ENCODE results near the gene DGKI.

Gene DGKI

GRCh38 chr7:137403353-137403695 is 443.4 kb downstream of the DGKI start:
- TF ChIP-seq L3MBTL2 (conservative IDR thresholded peaks at IDR 0.05) (no peak), FOXM1 (IDR thresholded peaks at IDR 0.05; ENCODE audit: borderline replicate concordance) (no peak), FOXK2 (IDR thresholded peaks at IDR 0.05) (no peak), BHLHE40 (IDR thresholded peaks at IDR 0.05; ENCODE audit: borderline replicate concordance) (no peak), ZNF384 (IDR thresholded peaks at IDR 0.05) (no peak), HDGF (IDR thresholded peaks at IDR 0.05; ENCODE audit: borderline replicate concordance) (no peak), FOXA1 (IDR thresholded peaks at IDR 0.05) (no peak), CTBP1 (IDR thresholded peaks at IDR 0.05; ENCODE audit: borderline replicate concordance) (no peak), ELF4 (IDR thresholded peaks at IDR 0.05) (no peak)
- ChIA-PET POLR2A (no interaction called here), CTCF (no interaction called here)
- DNase-seq (ENCODE audit: extremely low spot score), result no peak

DNA sequence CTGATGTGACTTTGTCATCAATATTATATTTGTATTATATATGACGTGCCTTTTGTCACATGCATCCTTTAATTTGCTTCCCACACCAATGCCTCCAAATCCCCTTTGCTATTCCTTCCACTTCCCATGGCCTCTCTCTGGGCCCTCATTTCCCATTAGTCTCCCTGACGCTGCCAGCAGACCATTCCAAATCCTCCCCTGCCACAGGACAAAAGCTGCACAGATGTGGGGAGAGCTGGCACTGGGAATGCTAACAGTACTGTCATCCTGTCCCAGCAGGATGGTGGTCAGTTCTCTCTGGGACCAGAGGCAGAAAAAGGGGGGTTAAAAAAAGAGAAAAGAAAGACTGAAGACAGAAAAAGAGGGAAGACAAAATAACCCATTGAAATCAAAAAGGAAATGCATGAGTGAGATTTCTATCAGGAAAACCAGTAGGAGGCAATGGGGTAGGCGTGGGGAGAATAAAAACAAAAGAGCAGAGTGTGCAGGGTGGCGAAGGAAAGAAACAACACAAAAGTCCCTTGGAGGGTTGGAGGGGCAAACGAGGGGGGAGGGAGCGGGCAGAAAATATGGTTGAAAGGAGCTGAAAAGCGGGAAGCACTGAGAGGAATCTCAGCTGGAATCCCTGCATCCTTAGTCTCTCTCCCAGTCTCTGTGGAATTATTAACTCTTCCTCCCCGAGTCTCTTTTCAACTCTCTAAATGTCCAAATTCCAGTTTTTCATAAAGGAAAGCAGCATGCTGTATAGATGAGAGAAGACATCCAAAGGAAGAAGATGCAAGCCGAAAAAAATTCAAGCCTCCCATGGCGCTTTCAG is 444.0 kb downstream of the DGKI start:
- POLR2A ChIA-PET, result no interaction called here
- CTCF ChIA-PET, result no interaction called here
- TF ChIP-seq L3MBTL2 (conservative IDR thresholded peaks at IDR 0.05), result no peak
- no peak for TF ChIP-seq SUZ12 (IDR thresholded peaks at IDR 0.05)
- TF ChIP-seq ZNF384 (IDR thresholded peaks at IDR 0.05), result no peak
- TF ChIP-seq FOXK2 (IDR thresholded peaks at IDR 0.05), result no peak
- TF ChIP-seq HDGF (IDR thresholded peaks at IDR 0.05; ENCODE audit: borderline replicate concordance), result no peak
- TF ChIP-seq LEF1 (IDR thresholded peaks at IDR 0.05; ENCODE audit: borderline replicate concordance), result no peak
- no peak for TF ChIP-seq NFRKB (IDR thresholded peaks at IDR 0.05)
- TF ChIP-seq ELF4 (IDR thresholded peaks at IDR 0.05), result no peak
- no peak for TF ChIP-seq BHLHE40 (IDR thresholded peaks at IDR 0.05; ENCODE audit: borderline replicate concordance)
- no peak for TF ChIP-seq TARDBP (IDR thresholded peaks at IDR 0.05)
- no peak for TF ChIP-seq SP1 (IDR thresholded peaks at IDR 0.05)
- no peak for TF ChIP-seq CTBP1 (IDR thresholded peaks at IDR 0.05; ENCODE audit: borderline replicate concordance)
- no peak for TF ChIP-seq FOXM1 (IDR thresholded peaks at IDR 0.05; ENCODE audit: borderline replicate concordance)
- TF ChIP-seq FOXA1 (IDR thresholded peaks at IDR 0.05), result no peak
- TF ChIP-seq, protein P1, sequence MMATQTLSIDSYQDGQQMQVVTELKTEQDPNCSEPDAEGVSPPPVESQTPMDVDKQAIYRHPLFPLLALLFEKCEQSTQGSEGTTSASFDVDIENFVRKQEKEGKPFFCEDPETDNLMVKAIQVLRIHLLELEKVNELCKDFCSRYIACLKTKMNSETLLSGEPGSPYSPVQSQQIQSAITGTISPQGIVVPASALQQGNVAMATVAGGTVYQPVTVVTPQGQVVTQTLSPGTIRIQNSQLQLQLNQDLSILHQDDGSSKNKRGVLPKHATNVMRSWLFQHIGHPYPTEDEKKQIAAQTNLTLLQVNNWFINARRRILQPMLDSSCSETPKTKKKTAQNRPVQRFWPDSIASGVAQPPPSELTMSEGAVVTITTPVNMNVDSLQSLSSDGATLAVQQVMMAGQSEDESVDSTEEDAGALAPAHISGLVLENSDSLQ (IDR thresholded peaks at IDR 0.05), result no peak
- no peak for TF ChIP-seq ARNT (IDR thresholded peaks at IDR 0.05)
- no peak for DNase-seq (ENCODE audit: extremely low spot score)

- TF ChIP-seq FOXM1 (IDR thresholded peaks at IDR 0.05; ENCODE audit: borderline replicate concordance) (no peak), TARDBP (IDR thresholded peaks at IDR 0.05) (no peak), FOXK2 (IDR thresholded peaks at IDR 0.05) (no peak), LEF1 (IDR thresholded peaks at IDR 0.05; ENCODE audit: borderline replicate concordance) (no peak), BHLHE40 (IDR thresholded peaks at IDR 0.05; ENCODE audit: borderline replicate concordance) (no peak)
- TF ChIP-seq, protein P1 (IDR thresholded peaks at IDR 0.05), result no peak
- POLR2A ChIA-PET, result no interaction called here
- no peak for DNase-seq (ENCODE audit: extremely low spot score)
- CTCF ChIA-PET, result no interaction called here
These were observed 446.6 kb downstream of the DGKI start for GRCh38 chr7:137399827-137400823.

DNA sequence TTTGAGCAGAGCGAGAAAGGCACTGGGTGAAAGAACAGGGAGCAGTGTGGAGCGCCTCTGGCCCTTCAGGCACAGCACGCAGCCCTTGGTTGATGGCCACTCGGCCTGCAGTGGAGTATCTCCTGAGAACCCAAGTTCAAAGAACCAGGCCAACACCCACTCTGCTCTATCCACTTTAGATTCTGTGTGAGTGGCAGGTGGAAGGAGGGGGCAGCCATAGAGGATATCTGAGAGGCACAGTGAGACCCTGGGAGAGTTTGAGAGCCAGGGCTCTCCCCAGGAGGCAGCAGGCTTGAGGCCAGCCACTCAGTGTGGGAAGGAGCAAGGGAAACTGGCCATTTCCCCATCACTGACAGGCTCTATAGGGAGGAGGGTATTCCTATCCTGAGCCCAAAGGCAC is 450.7 kb downstream of the DGKI start:
- POLR2A ChIA-PET, result no interaction called here
- no peak for TF ChIP-seq LEF1 (IDR thresholded peaks at IDR 0.05; ENCODE audit: borderline replicate concordance)
- TF ChIP-seq BHLHE40 (IDR thresholded peaks at IDR 0.05; ENCODE audit: borderline replicate concordance), result no peak
- no peak for TF ChIP-seq FOXK2 (IDR thresholded peaks at IDR 0.05)
- TF ChIP-seq CTBP1 (IDR thresholded peaks at IDR 0.05; ENCODE audit: borderline replicate concordance), result no peak
- no peak for TF ChIP-seq L3MBTL2 (conservative IDR thresholded peaks at IDR 0.05)
- no peak for TF ChIP-seq FOXM1 (IDR thresholded peaks at IDR 0.05; ENCODE audit: borderline replicate concordance)
- no peak for TF ChIP-seq FOXA1 (IDR thresholded peaks at IDR 0.05)
- no peak for TF ChIP-seq TARDBP (IDR thresholded peaks at IDR 0.05)
- no peak for TF ChIP-seq SUZ12 (IDR thresholded peaks at IDR 0.05)
- no peak for TF ChIP-seq ARNT (IDR thresholded peaks at IDR 0.05)
- TF ChIP-seq, protein P1 (IDR thresholded peaks at IDR 0.05), result no peak
- no peak for TF ChIP-seq NFRKB (IDR thresholded peaks at IDR 0.05)
- TF ChIP-seq HDGF (IDR thresholded peaks at IDR 0.05; ENCODE audit: borderline replicate concordance), result no peak
- no peak for TF ChIP-seq ELF4 (IDR thresholded peaks at IDR 0.05)
- no peak for TF ChIP-seq SP1 (IDR thresholded peaks at IDR 0.05)
- TF ChIP-seq ZNF384 (IDR thresholded peaks at IDR 0.05), result no peak
- no peak for DNase-seq (ENCODE audit: extremely low spot score)
- CTCF ChIA-PET, result interaction anchor here (0.6 kb wide), 1 partner anchor 1204 kb away, joined by 3 read pairs; no protein-coding TSS in a partner anchor

DNA sequence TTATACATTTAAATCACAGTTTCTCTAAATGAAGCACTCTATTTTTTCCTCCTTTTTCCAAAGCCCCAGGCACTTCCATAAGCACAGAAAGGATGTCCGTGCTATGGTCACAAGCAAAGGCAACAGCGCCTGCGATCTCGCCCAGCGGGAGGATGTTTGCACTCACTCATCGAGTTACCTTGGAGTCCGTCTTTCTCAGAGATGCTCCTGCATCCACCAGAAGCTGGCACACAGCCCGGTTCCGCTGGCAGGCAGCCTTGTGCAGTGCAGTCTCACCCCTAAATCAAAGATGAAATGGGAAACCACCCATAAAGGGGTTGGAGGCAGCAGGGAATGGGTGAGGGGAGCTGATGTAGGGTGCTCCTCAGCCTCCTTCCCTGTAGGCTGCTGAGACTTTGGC is 451.4 kb downstream of the DGKI start:
- no peak for DNase-seq (ENCODE audit: extremely low spot score)
- POLR2A ChIA-PET, result no interaction called here
- CTCF ChIA-PET, result no interaction called here
- TF ChIP-seq HDGF (IDR thresholded peaks at IDR 0.05; ENCODE audit: borderline replicate concordance), result no peak
- TF ChIP-seq TARDBP (IDR thresholded peaks at IDR 0.05), result no peak
- no peak for TF ChIP-seq ARNT (IDR thresholded peaks at IDR 0.05)
- no peak for TF ChIP-seq CTBP1 (IDR thresholded peaks at IDR 0.05; ENCODE audit: borderline replicate concordance)
- TF ChIP-seq, protein P1 (IDR thresholded peaks at IDR 0.05), result no peak
- TF ChIP-seq ELF4 (IDR thresholded peaks at IDR 0.05), result no peak
- no peak for TF ChIP-seq BHLHE40 (IDR thresholded peaks at IDR 0.05; ENCODE audit: borderline replicate concordance)
- no peak for TF ChIP-seq SUZ12 (IDR thresholded peaks at IDR 0.05)
- TF ChIP-seq FOXK2 (IDR thresholded peaks at IDR 0.05), result no peak
- no peak for TF ChIP-seq LEF1 (IDR thresholded peaks at IDR 0.05; ENCODE audit: borderline replicate concordance)
